Measurements from ENCODE around the gene NKD1. TPM values are rescaled to one million over a fixed set of nuclear protein-coding genes. Genes with fewer than 3 reads are reported as not detected.
A peak's percentile ranks its signal among the peaks of the same experiment; 100 is the strongest.

Gene NKD1
- total RNA-seq, 1 donor from 2014 or later = 2.1 TPM

DNA sequence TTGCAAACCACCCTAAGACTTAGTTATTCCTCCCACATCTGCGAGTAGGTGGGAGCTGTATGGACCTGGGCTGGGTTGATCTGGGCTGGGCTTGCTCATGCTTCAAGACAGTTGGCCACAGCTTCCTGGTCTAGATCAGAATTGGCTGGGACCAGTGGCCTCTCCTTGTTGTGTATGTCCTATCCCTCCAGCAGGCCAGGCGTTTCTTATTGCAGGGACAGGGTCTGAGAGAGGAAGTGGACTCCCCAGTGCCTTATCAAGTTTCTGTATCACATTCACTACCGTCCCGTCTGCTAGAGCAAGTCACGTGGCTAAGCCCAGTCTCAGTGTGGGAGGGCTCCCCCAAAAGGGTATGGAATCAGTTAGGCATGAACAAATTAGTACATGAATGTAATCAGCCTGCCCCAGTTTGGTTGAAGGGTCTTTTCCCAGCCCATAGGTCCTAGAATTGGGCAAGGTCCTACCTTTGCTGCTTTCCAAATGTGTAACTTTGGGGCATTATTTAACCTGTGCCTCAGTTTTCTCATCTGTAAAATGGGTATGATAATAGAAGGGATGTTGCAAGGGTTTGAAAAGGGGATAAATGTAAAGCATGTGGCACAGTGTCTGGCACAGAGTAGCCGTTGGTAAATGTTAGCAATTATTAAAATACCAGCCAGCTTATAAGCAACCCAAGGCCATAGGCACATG is 36.0 kb downstream of the NKD1 start:
- no peaks in the 10 kb centered on the region for H3K9me3 ChIP-seq (ENCODE audit: control insufficient read depth in 3 of 3, low read length in 3 of 3)
- H3K27ac ChIP-seq (ENCODE audit: low read depth, low read length) = no peak overlapping the region
- H3K27me3 ChIP-seq (ENCODE audit: control insufficient read depth in 3 of 3, insufficient read depth in 3 of 3, low read length in 3 of 3) = no peaks in the 10 kb centered on the region

DNA sequence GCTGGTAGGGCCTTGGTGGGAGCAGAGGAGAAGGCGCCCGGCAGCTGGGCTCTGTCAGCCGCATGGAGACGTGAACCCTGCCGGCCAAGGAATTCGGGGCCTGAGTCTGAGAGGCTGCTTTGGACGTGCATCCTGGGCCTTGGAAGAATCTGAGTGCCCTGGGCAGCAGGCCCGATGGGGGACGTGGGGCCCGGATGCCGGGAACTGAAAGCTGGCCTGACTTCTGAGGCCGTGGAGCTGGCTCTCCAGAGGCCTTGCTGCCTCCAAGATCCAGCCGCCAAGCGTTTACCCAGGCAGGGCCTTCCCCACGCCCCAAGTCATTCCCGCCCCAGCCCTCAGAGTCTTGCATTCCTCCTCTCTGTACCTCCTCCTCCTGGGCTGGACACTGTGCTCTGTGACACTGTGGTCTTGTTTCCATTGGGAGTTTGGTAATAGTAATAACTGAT is 37.2 kb downstream of the NKD1 start:
- Histone ChIP-seq H3K27ac (ENCODE audit: low read depth, low read length) (peak overlapping the region; percentile 52), H3K36me3 (ENCODE audit: control insufficient read depth in 3 of 3, insufficient read depth in 3 of 3, low read length in 3 of 3) (no peaks in the 10 kb centered on the region), H3K9ac (ENCODE audit: low read depth in 1 of 3, low read length in 3 of 3) (peak overlapping the region in 1 of 3 donors; percentile 40), H3K4me3 (ENCODE audit: low read length in 3 of 3) (no peak overlapping the region), H3K27me3 (ENCODE audit: control insufficient read depth in 3 of 3, insufficient read depth in 3 of 3, low read length in 3 of 3) (no peaks in the 10 kb centered on the region), H3K4me1 (ENCODE audit: control insufficient read depth in 3 of 3, insufficient read depth in 3 of 3, low read length in 3 of 3) (peaks cover 2 to 11% (median 10%) of the 10 kb centered on the region in 3 donors), H3K9me3 (ENCODE audit: control insufficient read depth in 3 of 3, low read length in 3 of 3) (no peaks in the 10 kb centered on the region)

More for the DNA sequence above, 36.0 kb downstream of the NKD1 start:
- Histone ChIP-seq H3K4me3 (ENCODE audit: low read length in 3 of 3) (no peak overlapping the region), H3K4me1 (ENCODE audit: control insufficient read depth in 3 of 3, insufficient read depth in 3 of 3, low read length in 3 of 3) (peaks cover 2 to 15% (median 14%) of the 10 kb centered on the region in 3 donors), H3K36me3 (ENCODE audit: control insufficient read depth in 3 of 3, insufficient read depth in 3 of 3, low read length in 3 of 3) (no peaks in the 10 kb centered on the region), H3K9ac (ENCODE audit: low read depth in 1 of 3, low read length in 3 of 3) (no peak overlapping the region)

GRCh38 chr16:50587543-50587942 is 39.3 kb downstream of the NKD1 start:
- no peak overlapping the region for H3K27ac ChIP-seq (ENCODE audit: low read depth, low read length)
- H3K9me3 ChIP-seq (ENCODE audit: control insufficient read depth in 3 of 3, low read length in 3 of 3) = no peaks in the 10 kb centered on the region
- no peaks in the 10 kb centered on the region for H3K36me3 ChIP-seq (ENCODE audit: control insufficient read depth in 3 of 3, insufficient read depth in 3 of 3, low read length in 3 of 3)
- H3K9ac ChIP-seq (ENCODE audit: low read depth in 1 of 3, low read length in 3 of 3) = no peak overlapping the region
- no peak overlapping the region for H3K4me3 ChIP-seq (ENCODE audit: low read length in 3 of 3)
- H3K4me1 ChIP-seq (ENCODE audit: control insufficient read depth in 3 of 3, insufficient read depth in 3 of 3, low read length in 3 of 3) = peaks cover 8 to 23% (median 21%) of the 10 kb centered on the region in 3 donors
- H3K27me3 ChIP-seq (ENCODE audit: control insufficient read depth in 3 of 3, insufficient read depth in 3 of 3, low read length in 3 of 3) = no peaks in the 10 kb centered on the region

GRCh38 chr16:50588276-50588675 is 40.1 kb downstream of the NKD1 start:
- peaks cover 11 to 25% (median 21%) of the 10 kb centered on the region in 3 donors for H3K4me1 ChIP-seq (ENCODE audit: control insufficient read depth in 3 of 3, insufficient read depth in 3 of 3, low read length in 3 of 3)

DNA sequence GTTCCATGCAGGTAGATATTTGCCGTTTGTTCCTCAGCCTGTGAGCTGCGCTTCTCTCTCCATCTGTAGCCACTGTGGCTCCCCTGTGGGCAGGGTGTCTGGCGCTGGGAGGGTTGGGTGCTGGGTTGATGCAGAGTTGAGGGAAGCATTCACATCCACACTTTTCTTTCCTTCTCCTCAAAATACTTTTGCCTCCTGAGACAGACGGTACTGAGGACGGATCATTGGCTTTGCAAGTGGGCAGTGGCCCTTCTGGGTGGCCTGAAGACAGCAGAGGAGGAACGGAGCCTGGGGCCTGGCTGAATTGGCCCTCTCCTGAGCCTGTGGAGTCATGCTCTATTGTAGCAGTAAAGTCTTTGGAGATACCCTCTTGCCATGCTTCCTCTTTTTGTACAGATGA is 43.0 kb downstream of the NKD1 start:
- Histone ChIP-seq H3K27me3 (ENCODE audit: control insufficient read depth in 3 of 3, insufficient read depth in 3 of 3, low read length in 3 of 3) (no peaks in the 10 kb centered on the region), H3K27ac (ENCODE audit: low read depth, low read length) (no peak overlapping the region), H3K4me1 (ENCODE audit: control insufficient read depth in 3 of 3, insufficient read depth in 3 of 3, low read length in 3 of 3) (peaks cover 10 to 15% (median 11%) of the 10 kb centered on the region in 3 donors), H3K36me3 (ENCODE audit: control insufficient read depth in 3 of 3, insufficient read depth in 3 of 3, low read length in 3 of 3) (no peaks in the 10 kb centered on the region), H3K9ac (ENCODE audit: low read depth in 1 of 3, low read length in 3 of 3) (no peak overlapping the region), H3K4me3 (ENCODE audit: low read length in 3 of 3) (no peak overlapping the region), H3K9me3 (ENCODE audit: control insufficient read depth in 3 of 3, low read length in 3 of 3) (no peaks in the 10 kb centered on the region)

More at GRCh38 chr16:50588276-50588675, 40.1 kb downstream of the NKD1 start:
- Histone ChIP-seq H3K36me3 (ENCODE audit: control insufficient read depth in 3 of 3, insufficient read depth in 3 of 3, low read length in 3 of 3) (no peaks in the 10 kb centered on the region), H3K4me3 (ENCODE audit: low read length in 3 of 3) (no peak overlapping the region), H3K9me3 (ENCODE audit: control insufficient read depth in 3 of 3, low read length in 3 of 3) (no peaks in the 10 kb centered on the region), H3K27ac (ENCODE audit: low read depth, low read length) (no peak overlapping the region), H3K27me3 (ENCODE audit: control insufficient read depth in 3 of 3, insufficient read depth in 3 of 3, low read length in 3 of 3) (no peaks in the 10 kb centered on the region), H3K9ac (ENCODE audit: low read depth in 1 of 3, low read length in 3 of 3) (no peak overlapping the region)

GRCh38 chr16:50591800-50592771 is 43.9 kb downstream of the NKD1 start:
- peak overlapping the region; percentile 7 to 60 (median 32) for H3K9ac ChIP-seq (ENCODE audit: low read depth in 1 of 3, low read length in 3 of 3)
- H3K4me3 ChIP-seq (ENCODE audit: low read length in 3 of 3) = peak overlapping the region in 2 of 3 donors; percentile 49 to 56
- H3K27ac ChIP-seq (ENCODE audit: low read depth, low read length) = no peak overlapping the region
- H3K36me3 ChIP-seq (ENCODE audit: control insufficient read depth in 3 of 3, insufficient read depth in 3 of 3, low read length in 3 of 3) = no peaks in the 10 kb centered on the region
- no peaks in the 10 kb centered on the region for H3K27me3 ChIP-seq (ENCODE audit: control insufficient read depth in 3 of 3, insufficient read depth in 3 of 3, low read length in 3 of 3)
- H3K4me1 ChIP-seq (ENCODE audit: control insufficient read depth in 3 of 3, insufficient read depth in 3 of 3, low read length in 3 of 3) = peaks cover 10 to 15% (median 11%) of the 10 kb centered on the region in 3 donors
- no peaks in the 10 kb centered on the region for H3K9me3 ChIP-seq (ENCODE audit: control insufficient read depth in 3 of 3, low read length in 3 of 3)

DNA sequence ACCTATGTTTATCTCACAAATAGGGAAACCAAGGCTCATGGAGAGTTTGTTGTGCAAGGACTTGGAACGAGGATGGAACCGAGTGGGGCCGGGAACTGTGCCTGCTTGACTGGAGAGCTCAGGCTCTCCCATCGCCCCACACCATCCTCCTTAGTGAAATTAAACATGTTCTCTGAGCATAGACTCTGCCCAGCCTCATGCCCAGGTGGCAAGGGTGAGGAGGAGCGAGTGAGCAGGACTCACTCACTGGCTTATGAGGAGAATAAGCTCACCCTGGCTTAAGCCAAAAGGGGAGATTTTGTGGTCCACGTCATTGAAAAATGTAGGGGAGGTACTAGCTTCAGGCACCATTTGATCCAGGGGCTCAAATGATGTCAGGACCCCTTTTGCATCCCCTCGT is 44.8 kb downstream of the NKD1 start:
- H3K36me3 ChIP-seq (ENCODE audit: control insufficient read depth in 3 of 3, insufficient read depth in 3 of 3, low read length in 3 of 3) = no peaks in the 10 kb centered on the region
- H3K27ac ChIP-seq (ENCODE audit: low read depth, low read length) = no peak overlapping the region
- no peak overlapping the region for H3K9ac ChIP-seq (ENCODE audit: low read depth in 1 of 3, low read length in 3 of 3)
- H3K27me3 ChIP-seq (ENCODE audit: control insufficient read depth in 3 of 3, insufficient read depth in 3 of 3, low read length in 3 of 3) = no peaks in the 10 kb centered on the region
- H3K4me3 ChIP-seq (ENCODE audit: low read length in 3 of 3) = no peak overlapping the region
- H3K4me1 ChIP-seq (ENCODE audit: control insufficient read depth in 3 of 3, insufficient read depth in 3 of 3, low read length in 3 of 3) = peaks cover 11 to 15% (median 12%) of the 10 kb centered on the region in 3 donors
- no peaks in the 10 kb centered on the region for H3K9me3 ChIP-seq (ENCODE audit: control insufficient read depth in 3 of 3, low read length in 3 of 3)

DNA sequence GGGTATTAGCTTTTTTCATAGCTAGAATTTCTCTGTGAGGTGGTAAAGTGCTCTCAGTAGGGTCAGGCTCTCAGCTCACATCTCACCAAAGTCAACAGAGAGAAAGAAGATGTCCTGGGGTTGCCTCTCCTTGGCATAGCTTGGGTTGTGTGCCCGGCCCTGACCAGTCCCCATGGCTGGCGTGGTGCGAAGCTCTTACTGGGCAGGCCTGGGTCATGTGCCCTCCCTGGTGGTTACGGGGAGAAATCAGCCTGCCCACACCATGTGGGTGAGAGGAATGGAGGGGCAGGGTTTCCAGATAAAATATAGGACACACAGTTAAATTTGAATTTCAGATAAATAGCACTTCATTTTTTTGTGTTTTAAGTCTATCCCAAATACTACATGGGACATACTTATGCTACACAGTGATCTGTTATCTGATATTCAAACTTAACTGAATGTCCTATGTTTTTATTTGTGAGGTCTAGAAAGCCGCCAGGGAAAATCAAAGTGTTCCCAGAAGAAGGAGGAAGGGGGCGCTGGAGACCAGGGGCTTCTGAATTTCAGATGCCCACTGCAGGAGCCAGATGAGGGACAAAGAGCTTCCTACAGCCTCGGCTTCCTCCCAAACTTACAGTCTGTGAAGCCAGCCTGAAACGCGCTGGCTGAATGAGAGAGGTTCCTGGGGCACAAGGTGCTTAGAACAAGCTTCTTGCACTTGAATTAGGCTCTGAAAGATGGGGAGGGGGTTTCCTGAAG is 45.4 kb downstream of the NKD1 start:
- Histone ChIP-seq H3K9me3 (ENCODE audit: control insufficient read depth in 3 of 3, low read length in 3 of 3) (no peaks in the 10 kb centered on the region), H3K9ac (ENCODE audit: low read depth in 1 of 3, low read length in 3 of 3) (no peak overlapping the region), H3K4me1 (ENCODE audit: control insufficient read depth in 3 of 3, insufficient read depth in 3 of 3, low read length in 3 of 3) (peaks cover 11 to 17% (median 16%) of the 10 kb centered on the region in 3 donors), H3K4me3 (ENCODE audit: low read length in 3 of 3) (no peak overlapping the region), H3K36me3 (ENCODE audit: control insufficient read depth in 3 of 3, insufficient read depth in 3 of 3, low read length in 3 of 3) (no peaks in the 10 kb centered on the region), H3K27me3 (ENCODE audit: control insufficient read depth in 3 of 3, insufficient read depth in 3 of 3, low read length in 3 of 3) (no peaks in the 10 kb centered on the region), H3K27ac (ENCODE audit: low read depth, low read length) (no peak overlapping the region)

DNA sequence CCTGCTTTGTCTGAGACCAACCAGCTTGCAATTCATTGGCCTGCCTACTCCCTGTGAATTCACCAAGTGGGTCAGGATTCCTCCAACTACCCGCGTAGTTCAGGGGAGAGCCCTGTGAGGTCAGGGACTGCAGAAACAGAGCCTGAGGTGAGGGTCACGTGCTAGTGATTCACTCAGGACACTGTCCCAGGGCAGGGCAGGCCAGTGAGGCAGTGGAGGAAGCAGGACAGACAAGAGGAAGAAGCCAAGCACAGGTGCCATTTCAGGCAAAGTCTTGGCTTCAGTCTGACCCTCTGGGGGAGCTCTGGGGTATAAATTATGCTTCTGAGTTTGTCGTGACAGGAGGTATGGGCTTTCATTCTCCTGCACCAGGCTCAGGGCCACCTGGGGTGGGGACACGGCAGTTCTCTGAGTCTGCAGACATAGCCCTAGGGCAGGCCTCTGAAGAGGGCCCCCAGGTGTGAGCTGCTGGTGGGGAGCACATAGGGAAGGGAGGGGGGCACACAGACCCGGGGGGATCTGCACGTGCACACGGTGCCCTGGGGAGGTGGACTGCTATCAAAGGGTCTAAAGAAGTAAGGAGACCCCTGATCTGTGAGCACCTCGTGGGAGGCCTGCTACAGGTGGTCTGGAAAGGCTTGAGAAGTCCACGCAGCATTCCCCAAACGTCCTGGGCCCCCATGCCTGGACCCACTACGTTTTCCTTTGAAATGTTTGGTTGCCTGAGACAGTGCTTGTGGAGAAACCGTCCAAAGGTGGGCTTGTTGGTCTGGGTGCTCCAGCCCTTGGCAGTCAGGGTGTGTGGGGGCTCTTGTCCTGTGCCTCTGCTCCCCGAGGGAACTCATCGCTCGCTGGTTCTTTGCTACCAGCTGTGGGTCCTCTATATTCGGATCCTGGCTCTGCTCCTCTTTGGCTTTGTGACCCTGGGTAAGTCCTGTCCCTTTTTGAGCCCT is 46.4 kb downstream of the NKD1 start:
- H3K27me3 ChIP-seq (ENCODE audit: control insufficient read depth in 3 of 3, insufficient read depth in 3 of 3, low read length in 3 of 3) = no peaks in the 10 kb centered on the region
- peaks cover 11 to 24% (median 21%) of the 10 kb centered on the region in 3 donors for H3K4me1 ChIP-seq (ENCODE audit: control insufficient read depth in 3 of 3, insufficient read depth in 3 of 3, low read length in 3 of 3)
- no peak overlapping the region for H3K27ac ChIP-seq (ENCODE audit: low read depth, low read length)
- no peak overlapping the region for H3K9ac ChIP-seq (ENCODE audit: low read depth in 1 of 3, low read length in 3 of 3)
- no peaks in the 10 kb centered on the region for H3K36me3 ChIP-seq (ENCODE audit: control insufficient read depth in 3 of 3, insufficient read depth in 3 of 3, low read length in 3 of 3)
- H3K9me3 ChIP-seq (ENCODE audit: control insufficient read depth in 3 of 3, low read length in 3 of 3) = no peaks in the 10 kb centered on the region
- no peak overlapping the region for H3K4me3 ChIP-seq (ENCODE audit: low read length in 3 of 3)

Data from skeletal muscle tissue (tissue), 4 donors.